ENCODE data around the gene COQ4. TPM values are rescaled to one million over a fixed set of nuclear protein-coding genes. Genes with fewer than 3 reads are reported as not detected.

The COQ4 gene
- total RNA-seq, 1 experiment from 2014 or later: 19.1 TPM

GRCh38 chr9:128280084-128280622 lies 42.5 kb upstream of the COQ4 start:
- CTCF ChIA-PET: no interaction called here
- H3K27ac ChIP-seq (ENCODE audit: low read length): no peak overlapping the region
- in situ Hi-C loops (cut with HindIII; ENCODE audit: low pct_unique_long_range_greater_than_20kb, low sequenced_read_pairs): no loop called here
- peaks cover 4% of the 10 kb centered on the region; the same call in 1 of the 2 replicates for H3K36me3 ChIP-seq (ENCODE audit: control insufficient read depth, insufficient read depth, low read length)
- no peaks in the 10 kb centered on the region for H3K27me3 ChIP-seq (ENCODE audit: control insufficient read depth, insufficient read depth, low read length)
- no peak for DNase-seq (ENCODE audit: low read depth, low spot score)
- no peak overlapping the region for H3K4me3 ChIP-seq (ENCODE audit: low read depth in 2 of 2, low read length in 2 of 2)
- intact Hi-C loops (cut with micrococcal nuclease; ENCODE audit: unreplicated experiment): no loop called here
- ATAC-seq: no peak
- no peaks in the 10 kb centered on the region for H3K9me3 ChIP-seq (ENCODE audit: control insufficient read depth, insufficient read depth, low read depth, low read length)
- TF ChIP-seq REST (IDR thresholded peaks at IDR 0.05; ENCODE audit: insufficient read depth in 1 of 2, low read depth in 2 of 2, low read length in 1 of 2) (no peak), CTCF (IDR thresholded peaks at IDR 0.05) (no peak), POLR2AphosphoS5 (IDR thresholded peaks at IDR 0.05; ENCODE audit: low read depth, low read length) (no peak), TCF7L2 (IDR thresholded peaks at IDR 0.05; ENCODE audit: low read depth, low read length) (no peak), SIN3A (IDR thresholded peaks at IDR 0.05; ENCODE audit: borderline replicate concordance, insufficient read depth, low read depth, low read length) (no peak)
- H3K4me1 ChIP-seq (ENCODE audit: control insufficient read depth, insufficient read depth, low read length): no peaks in the 10 kb centered on the region
- BruUV-seq (replicated peaks): no TSS peak
- POLR2A ChIA-PET: no interaction called here

- no peak overlapping the region for H3K4me3 ChIP-seq (ENCODE audit: low read depth in 2 of 2, low read length in 2 of 2)
- ChIA-PET CTCF (no interaction called here), POLR2A (no interaction called here)
- no peak overlapping the region for H3K27ac ChIP-seq (ENCODE audit: low read length)
- no peaks in the 10 kb centered on the region for H3K36me3 ChIP-seq (ENCODE audit: control insufficient read depth, insufficient read depth, low read length)
- intact Hi-C loops (cut with micrococcal nuclease; ENCODE audit: unreplicated experiment) (no loop called here), in situ Hi-C loops (cut with HindIII; ENCODE audit: low pct_unique_long_range_greater_than_20kb, low sequenced_read_pairs) (no loop called here)
- no peaks in the 10 kb centered on the region for H3K4me1 ChIP-seq (ENCODE audit: control insufficient read depth, insufficient read depth, low read length)
- no peak for ATAC-seq
- no peak for DNase-seq (ENCODE audit: low read depth, low spot score)
- no peaks in the 10 kb centered on the region for H3K27me3 ChIP-seq (ENCODE audit: control insufficient read depth, insufficient read depth, low read length)
- no peaks in the 10 kb centered on the region for H3K9me3 ChIP-seq (ENCODE audit: control insufficient read depth, insufficient read depth, low read depth, low read length)
- no TSS peak for BruUV-seq (replicated peaks)
- no peak for TF ChIP-seq TCF7L2 (IDR thresholded peaks at IDR 0.05; ENCODE audit: low read depth, low read length)
- TF ChIP-seq CTCF (IDR thresholded peaks at IDR 0.05): no peak
These were observed 40.1 kb upstream of the COQ4 start for GRCh38 chr9:128282500-128282899.

Measured in Panc1 (cell line).